Measurements from ENCODE around the gene FNDC3B.

The FNDC3B gene

DNA sequence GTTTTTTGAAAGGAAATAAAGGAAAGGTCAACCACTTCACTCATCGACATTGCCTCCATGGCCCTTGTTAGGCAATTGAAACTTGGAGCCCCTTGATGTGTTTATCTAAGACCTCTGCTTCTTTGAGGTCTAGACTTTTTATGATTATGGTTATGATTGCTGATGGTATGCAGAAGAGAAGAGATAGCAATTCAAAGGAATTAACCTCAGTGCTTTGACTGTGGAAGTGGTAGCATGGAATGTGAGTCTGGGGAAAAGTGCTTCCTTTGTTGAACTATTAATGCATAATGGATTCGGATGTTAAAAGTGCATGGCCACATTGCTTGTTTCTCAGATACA, 46.1 kb downstream of the FNDC3B start:
- H3K36me3 ChIP-seq (ENCODE audit: insufficient read depth, low read length): no peaks in the 10 kb centered on the region
- TF ChIP-seq, protein P1, sequence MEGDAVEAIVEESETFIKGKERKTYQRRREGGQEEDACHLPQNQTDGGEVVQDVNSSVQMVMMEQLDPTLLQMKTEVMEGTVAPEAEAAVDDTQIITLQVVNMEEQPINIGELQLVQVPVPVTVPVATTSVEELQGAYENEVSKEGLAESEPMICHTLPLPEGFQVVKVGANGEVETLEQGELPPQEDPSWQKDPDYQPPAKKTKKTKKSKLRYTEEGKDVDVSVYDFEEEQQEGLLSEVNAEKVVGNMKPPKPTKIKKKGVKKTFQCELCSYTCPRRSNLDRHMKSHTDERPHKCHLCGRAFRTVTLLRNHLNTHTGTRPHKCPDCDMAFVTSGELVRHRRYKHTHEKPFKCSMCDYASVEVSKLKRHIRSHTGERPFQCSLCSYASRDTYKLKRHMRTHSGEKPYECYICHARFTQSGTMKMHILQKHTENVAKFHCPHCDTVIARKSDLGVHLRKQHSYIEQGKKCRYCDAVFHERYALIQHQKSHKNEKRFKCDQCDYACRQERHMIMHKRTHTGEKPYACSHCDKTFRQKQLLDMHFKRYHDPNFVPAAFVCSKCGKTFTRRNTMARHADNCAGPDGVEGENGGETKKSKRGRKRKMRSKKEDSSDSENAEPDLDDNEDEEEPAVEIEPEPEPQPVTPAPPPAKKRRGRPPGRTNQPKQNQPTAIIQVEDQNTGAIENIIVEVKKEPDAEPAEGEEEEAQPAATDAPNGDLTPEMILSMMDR (IDR thresholded peaks at IDR 0.05; ENCODE audit: low read length): no peak
- no peak for TF ChIP-seq EZH2 (IDR thresholded peaks at IDR 0.05; ENCODE audit: borderline replicate concordance, low read length)
- H3K27ac ChIP-seq (ENCODE audit: low read depth, low read length, poor library complexity, severe bottlenecking): no peak overlapping the region
- H3K79me2 ChIP-seq (ENCODE audit: insufficient read depth, low read length): no peaks in the 10 kb centered on the region
- no peaks in the 10 kb centered on the region for H3K9me3 ChIP-seq (ENCODE audit: low read length)
- H2AFZ ChIP-seq (ENCODE audit: low read length): no peak overlapping the region
- no peaks in the 10 kb centered on the region for H3K27me3 ChIP-seq (ENCODE audit: insufficient read depth, low read length)
- no peak overlapping the region for H3K4me3 ChIP-seq (ENCODE audit: low read depth, low read length, poor library complexity, severe bottlenecking)
- no peaks in the 10 kb centered on the region for H3F3A ChIP-seq (ENCODE audit: insufficient read depth, low read length)
- no peaks in the 10 kb centered on the region for H3K9me2 ChIP-seq (ENCODE audit: low read depth, low read length)
- H3K4me1 ChIP-seq (ENCODE audit: insufficient read depth, low read length, severe bottlenecking): no peaks in the 10 kb centered on the region
- peaks cover 5% of the 10 kb centered on the region; the same call in 1 of the 2 replicates for H4K20me1 ChIP-seq (ENCODE audit: insufficient read depth, low read length)
- H3K4me2 ChIP-seq (ENCODE audit: low read length): no peak overlapping the region
- H3K9ac ChIP-seq (ENCODE audit: low read length): no peak overlapping the region

DNA sequence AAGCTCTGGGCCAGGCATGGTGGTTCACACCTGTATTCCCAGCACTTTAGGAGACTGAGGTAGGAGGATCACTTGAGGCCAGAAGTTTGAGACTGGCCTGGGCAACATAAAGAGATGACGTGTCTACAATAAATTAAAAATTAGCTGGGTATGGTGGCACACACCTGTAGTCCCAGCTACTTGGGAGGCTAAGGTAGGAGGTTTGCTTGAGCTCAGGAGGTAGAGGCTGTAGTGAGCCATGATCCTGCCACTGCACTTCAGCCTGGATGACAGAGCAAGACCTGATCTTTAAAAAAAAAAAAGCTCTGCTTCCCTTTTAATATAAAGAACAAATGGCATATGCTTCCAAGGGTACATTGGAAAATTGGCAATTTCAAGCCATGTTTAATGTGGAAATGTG, 46.7 kb downstream of the FNDC3B start:
- Histone ChIP-seq H3K4me3 (ENCODE audit: low read depth, low read length, poor library complexity, severe bottlenecking) (no peak overlapping the region), H3K9me2 (ENCODE audit: low read depth, low read length) (no peaks in the 10 kb centered on the region), H4K20me1 (ENCODE audit: insufficient read depth, low read length) (peaks cover 3% of the 10 kb centered on the region; the same call in 1 of the 2 replicates), H3F3A (ENCODE audit: insufficient read depth, low read length) (no peaks in the 10 kb centered on the region), H3K27me3 (ENCODE audit: insufficient read depth, low read length) (no peaks in the 10 kb centered on the region), H3K36me3 (ENCODE audit: insufficient read depth, low read length) (no peaks in the 10 kb centered on the region), H2AFZ (ENCODE audit: low read length) (no peak overlapping the region), H3K9ac (ENCODE audit: low read length) (no peak overlapping the region), H3K4me2 (ENCODE audit: low read length) (no peak overlapping the region), H3K79me2 (ENCODE audit: insufficient read depth, low read length) (no peaks in the 10 kb centered on the region), H3K27ac (ENCODE audit: low read depth, low read length, poor library complexity, severe bottlenecking) (no peak overlapping the region), H3K9me3 (ENCODE audit: low read length) (no peaks in the 10 kb centered on the region), H3K4me1 (ENCODE audit: insufficient read depth, low read length, severe bottlenecking) (no peaks in the 10 kb centered on the region)
- TF ChIP-seq, protein P1 (IDR thresholded peaks at IDR 0.05; ENCODE audit: low read length): no peak
- no peak for TF ChIP-seq EZH2 (IDR thresholded peaks at IDR 0.05; ENCODE audit: borderline replicate concordance, low read length)

DNA sequence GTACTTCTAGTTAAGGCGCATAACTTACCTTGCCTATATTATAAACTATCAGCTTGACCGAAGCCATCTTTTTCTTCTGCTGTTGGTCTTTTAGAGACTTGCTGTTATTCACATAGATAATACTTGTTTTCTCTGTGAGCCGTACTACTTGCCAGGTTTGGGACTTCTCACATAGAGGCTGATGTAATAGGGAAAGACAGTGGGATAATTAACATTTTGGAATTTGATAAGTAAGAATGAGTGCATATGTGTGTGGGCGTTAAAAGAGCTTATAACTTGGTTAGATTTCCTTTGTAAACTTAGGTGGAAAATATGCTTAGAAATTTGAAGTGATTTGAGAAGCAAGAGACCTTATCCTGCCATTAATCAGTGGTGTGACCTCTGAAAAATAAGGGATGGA, 47.8 kb downstream of the FNDC3B start:
- H3K36me3 ChIP-seq (ENCODE audit: insufficient read depth, low read length): no peaks in the 10 kb centered on the region
- peaks cover 3% of the 10 kb centered on the region; the same call in 1 of the 2 replicates for H4K20me1 ChIP-seq (ENCODE audit: insufficient read depth, low read length)
- no peaks in the 10 kb centered on the region for H3K4me1 ChIP-seq (ENCODE audit: insufficient read depth, low read length, severe bottlenecking)
- H3K9ac ChIP-seq (ENCODE audit: low read length): no peak overlapping the region
- H2AFZ ChIP-seq (ENCODE audit: low read length): no peak overlapping the region
- peaks cover 4% of the 10 kb centered on the region; the same call in 1 of the 2 replicates for H3K27me3 ChIP-seq (ENCODE audit: insufficient read depth, low read length)
- TF ChIP-seq EZH2 (IDR thresholded peaks at IDR 0.05; ENCODE audit: borderline replicate concordance, low read length): no peak
- TF ChIP-seq, protein P1 (IDR thresholded peaks at IDR 0.05; ENCODE audit: low read length): no peak
- no peaks in the 10 kb centered on the region for H3F3A ChIP-seq (ENCODE audit: insufficient read depth, low read length)
- no peaks in the 10 kb centered on the region for H3K79me2 ChIP-seq (ENCODE audit: insufficient read depth, low read length)
- H3K27ac ChIP-seq (ENCODE audit: low read depth, low read length, poor library complexity, severe bottlenecking): no peak overlapping the region
- H3K4me2 ChIP-seq (ENCODE audit: low read length): no peak overlapping the region
- H3K4me3 ChIP-seq (ENCODE audit: low read depth, low read length, poor library complexity, severe bottlenecking): no peak overlapping the region
- no peaks in the 10 kb centered on the region for H3K9me2 ChIP-seq (ENCODE audit: low read depth, low read length)
- no peaks in the 10 kb centered on the region for H3K9me3 ChIP-seq (ENCODE audit: low read length)

Data from OCI-LY1 (cell line).